ENCODE data around the gene IL12RB1.

GRCh38 chr19:18131841-18132596, 45.3 kb upstream of the IL12RB1 start:
- TF ChIP-seq POLR2AphosphoS5 (IDR thresholded peaks at IDR 0.05) (no peak), CTCF (IDR thresholded peaks at IDR 0.05) (no peak), EP300 (IDR thresholded peaks at IDR 0.05) (no peak)

All from gastroesophageal sphincter (tissue), 3 donors.